Stimulated activated CD8-positive, alpha-beta memory T cell treated with anti-CD3 and anti-CD28 coated beads, Interleukin-7, amount 100 ng/mL, for 24 hours (primary cell): Measurements from ENCODE around the gene MYL4.
"Not testable (repeated sequence)": the region's sequence is repeated elsewhere in the genome, so short reads cannot be mapped to it uniquely, and the experiment has no call there.

Experiments
- DNase-seq: peaks from one replicate; pipeline ENCODE4 v3.0.0-alpha.2; 2020; ENCODE audit warnings: low read depth

The MYL4 gene

GRCh38 chr17:47208744-47209488, at the start of gene MYL4:
MYL4 (plus strand) TSS chr17:47209348; CDS start chr17:47209423, 75 bp downstream.
- no peak for DNase-seq

GRCh38 chr17:47162013-47162622, 47.0 kb upstream of the MYL4 start:
- DNase-seq: no peak

GRCh38 chr17:47164263-47164662, 44.9 kb upstream of the MYL4 start:
- no peak for DNase-seq

- no peak for DNase-seq
These were observed 44.0 kb upstream of the MYL4 start for GRCh38 chr17:47165137-47165536.

DNA sequence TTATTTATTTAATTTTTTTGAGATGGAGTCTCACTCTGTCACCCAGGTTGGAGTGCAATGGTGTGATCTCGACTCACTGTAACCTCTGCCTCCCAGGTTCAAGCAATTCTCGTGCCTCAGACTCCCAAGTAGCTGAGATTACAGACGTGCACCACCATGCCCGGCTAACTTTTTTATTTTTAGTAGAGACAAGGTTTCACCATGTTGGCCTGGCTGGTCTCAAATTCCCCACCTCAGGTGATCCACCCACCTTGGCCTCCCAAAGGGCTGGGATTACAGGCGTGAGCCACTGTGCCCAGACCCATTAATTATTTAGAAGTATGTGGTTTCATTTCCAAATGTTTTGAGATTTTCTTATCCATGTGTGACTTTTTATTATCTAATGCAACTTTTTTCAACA, 42.3 kb upstream of the MYL4 start:
- DNase-seq: not testable (repeated sequence)

GRCh38 chr17:47168896-47169295, 40.3 kb upstream of the MYL4 start:
- DNase-seq: not testable (repeated sequence)

GRCh38 chr17:47170710-47171109, 38.4 kb upstream of the MYL4 start:
- DNase-seq: no peak

DNA sequence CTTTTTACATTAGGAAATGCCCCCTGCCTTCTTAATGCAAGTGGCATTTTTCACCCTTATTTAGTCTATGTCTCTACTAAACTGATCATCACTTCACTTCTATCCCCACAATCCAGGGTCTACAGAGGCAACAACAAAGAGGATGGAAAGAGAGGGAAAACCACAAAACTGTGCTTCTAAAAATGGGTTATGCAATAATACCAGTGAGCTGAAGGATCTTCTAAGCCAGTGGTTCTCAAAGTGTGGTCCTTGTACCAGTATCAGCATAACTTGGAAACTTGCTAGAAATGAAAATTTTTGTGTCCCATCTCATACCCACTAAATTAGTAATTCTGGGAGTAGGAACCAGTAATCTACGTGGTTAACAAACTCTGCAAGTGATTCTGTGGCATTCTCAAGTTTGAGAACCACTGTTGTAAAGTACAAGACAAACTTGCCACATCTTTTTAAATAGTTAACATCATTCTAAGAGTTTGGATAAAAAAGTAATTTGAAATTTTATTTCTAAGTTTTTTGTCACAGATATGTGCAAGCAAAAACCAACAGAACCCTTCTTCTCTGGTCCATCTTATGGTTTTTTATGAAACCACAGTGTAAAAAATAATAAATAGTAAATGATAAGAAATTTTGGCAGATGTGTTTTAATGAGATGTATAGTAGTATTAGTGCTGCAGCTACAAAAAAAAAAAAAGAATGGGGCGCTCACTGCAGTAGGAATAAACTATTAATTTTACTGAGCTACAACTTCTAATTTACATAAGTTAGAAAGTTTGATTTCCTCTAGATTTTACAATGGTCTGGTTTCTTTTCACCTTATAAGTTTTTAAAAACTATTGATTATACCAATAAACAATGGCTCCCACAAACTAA, 36.2 kb upstream of the MYL4 start:
- no peak for DNase-seq

DNA sequence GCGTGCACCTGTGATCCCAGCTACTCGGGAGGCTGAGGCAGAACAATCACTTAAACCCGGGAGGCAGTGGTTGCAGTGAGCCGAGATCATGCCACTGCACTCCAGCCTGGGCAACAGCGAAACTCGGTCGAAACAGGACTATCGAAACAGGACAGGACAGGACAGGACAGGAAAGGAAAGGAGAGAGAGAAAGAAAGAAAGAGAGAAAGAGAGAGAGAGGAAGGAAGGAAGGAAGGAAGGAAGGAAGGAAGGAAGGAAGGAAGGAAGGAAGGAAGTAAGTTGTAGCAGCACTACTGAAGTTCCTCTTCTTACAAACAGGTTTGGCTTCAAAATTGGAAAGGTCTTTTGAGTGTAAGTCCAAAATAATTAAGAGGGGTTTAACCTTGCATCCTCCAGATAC, 34.3 kb upstream of the MYL4 start:
- not testable (repeated sequence) for DNase-seq

DNA sequence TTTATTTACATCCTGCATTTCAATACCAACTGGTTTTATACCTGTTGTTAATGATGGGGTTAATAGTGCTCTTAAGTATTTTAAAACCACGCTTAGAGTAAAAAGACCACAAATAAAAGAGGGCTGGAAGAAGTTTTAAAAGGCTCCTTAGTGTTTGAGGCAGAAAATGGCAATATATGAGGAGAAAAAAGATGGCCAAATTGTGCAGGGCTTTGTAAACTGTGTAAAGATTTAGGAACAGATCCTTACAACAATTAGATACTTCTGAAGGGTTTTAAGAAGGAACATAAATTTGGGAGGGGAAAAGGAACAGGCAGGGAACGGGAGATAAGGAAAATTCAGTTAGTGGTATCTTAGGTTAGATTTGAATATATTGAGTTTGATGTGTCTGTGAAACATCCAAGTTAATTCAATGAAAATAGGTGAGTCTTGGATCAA, 32.7 kb upstream of the MYL4 start:
- no peak for DNase-seq

DNA sequence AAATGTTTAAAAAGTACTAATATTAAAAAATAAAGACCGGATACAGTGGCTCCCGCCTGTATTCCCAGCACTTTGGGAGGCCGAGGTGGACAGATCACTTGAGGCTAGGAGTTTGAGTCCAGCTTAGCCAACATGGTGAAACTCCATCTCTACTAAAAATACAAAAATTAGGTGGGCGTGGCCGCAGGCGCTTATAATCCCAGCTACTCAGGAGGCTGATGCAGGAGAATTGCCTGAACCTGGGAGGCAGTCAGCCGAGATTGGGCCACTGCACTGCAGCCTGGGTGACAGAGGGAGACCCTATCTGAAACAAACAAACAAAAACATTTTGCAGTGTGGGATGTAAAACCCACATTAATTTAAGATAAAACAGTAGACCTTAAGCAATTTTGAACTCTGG, 31.9 kb upstream of the MYL4 start:
- DNase-seq: no peak

- no peak for DNase-seq
These were observed 30.0 kb upstream of the MYL4 start for GRCh38 chr17:47179141-47179540.

- DNase-seq: no peak
These were observed 28.8 kb upstream of the MYL4 start for GRCh38 chr17:47180337-47180736.

GRCh38 chr17:47180988-47181387, 28.2 kb upstream of the MYL4 start:
- DNase-seq: not testable (repeated sequence)

DNA sequence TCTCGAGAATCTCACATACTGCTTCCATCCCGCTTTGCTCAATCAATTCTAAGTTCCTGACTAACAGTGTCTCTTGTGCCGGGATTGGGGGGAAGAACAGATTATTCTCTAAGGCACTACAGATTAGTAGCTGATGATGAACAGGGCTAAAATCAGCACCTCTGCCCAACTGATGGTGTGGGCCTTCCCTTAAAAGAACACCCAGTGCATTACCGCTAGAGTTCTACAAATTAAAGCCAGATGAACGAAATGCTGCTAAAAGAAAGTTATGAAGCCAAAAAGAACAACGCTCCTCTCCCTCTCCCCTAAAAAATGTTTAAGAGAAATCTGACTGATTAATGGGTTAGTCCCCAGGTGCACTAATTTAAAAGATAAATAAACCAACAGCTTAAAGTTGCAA, 24.5 kb upstream of the MYL4 start:
- no peak for DNase-seq

DNA sequence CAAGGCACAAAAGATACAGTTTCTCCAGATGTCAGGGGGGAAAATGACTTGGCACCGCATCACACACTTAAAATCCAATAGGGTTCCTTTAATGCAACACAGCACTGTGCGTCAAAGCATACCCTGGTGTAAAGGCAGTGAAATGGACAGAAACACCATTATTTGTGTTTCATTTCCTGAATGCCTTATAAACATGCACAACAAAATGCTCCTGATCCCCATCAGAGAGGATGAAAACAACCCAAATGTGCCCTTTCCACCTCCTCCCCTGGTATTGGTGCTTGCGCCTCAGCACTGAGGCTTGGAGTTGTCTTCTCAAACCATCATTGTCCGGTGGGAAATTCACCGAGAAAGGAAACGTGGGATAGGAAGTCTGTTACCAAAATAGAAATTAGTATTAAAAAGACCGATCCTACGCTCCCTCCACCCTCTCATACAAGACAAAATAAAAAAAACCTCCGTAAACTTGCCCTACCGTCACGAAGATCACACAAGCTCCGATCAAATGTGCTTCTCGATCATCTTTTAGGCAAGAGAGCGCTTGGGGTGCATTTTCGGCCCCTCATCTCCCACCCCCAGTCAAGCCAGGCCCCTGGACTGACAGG, 20.8 kb upstream of the MYL4 start:
- no peak for DNase-seq

GRCh38 chr17:47188876-47189731, 20.0 kb upstream of the MYL4 start, which contains the start of gene CDC27:
CDC27 (minus strand) TSS chr17:47189295; CDS start chr17:47189172, 123 bp downstream.
- DNase-seq: peak; percentile 100

GRCh38 chr17:47189732-47190237, 19.4 kb upstream of the MYL4 start:
- no peak for DNase-seq

- no peak for DNase-seq
These were observed 18.9 kb upstream of the MYL4 start for GRCh38 chr17:47190243-47190642.

- DNase-seq: no peak
These were observed 18.4 kb upstream of the MYL4 start for GRCh38 chr17:47190770-47191169.

DNA sequence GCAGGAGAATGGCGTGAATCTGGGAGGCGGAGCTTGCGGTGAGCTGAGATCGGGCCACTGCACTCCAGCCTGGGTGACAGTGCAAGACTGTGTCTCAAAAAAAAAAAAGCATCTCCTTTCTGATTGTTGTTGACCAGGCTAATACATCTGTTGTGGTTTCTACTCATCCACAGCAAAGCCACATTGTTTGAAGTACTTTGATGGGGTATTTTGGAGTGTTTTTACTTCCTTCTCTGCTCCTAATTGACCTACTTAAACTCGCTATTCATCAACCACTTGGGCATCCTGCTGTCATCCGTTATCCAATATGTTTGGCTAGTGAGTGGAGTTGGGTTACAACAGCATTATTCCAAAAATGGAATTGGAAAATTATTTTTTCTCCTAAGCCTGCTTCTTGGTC, 16.6 kb upstream of the MYL4 start:
- no peak for DNase-seq
